ENCODE results near the gene NCKAP1.
"Not testable (repeated sequence)": the region's sequence is repeated elsewhere in the genome, so short reads cannot be mapped to it uniquely, and the experiment has no call there.

Gene NCKAP1

GRCh38 chr2:183001948-183002347 is 36.3 kb downstream of the NCKAP1 start:
- DNase-seq: no peak

GRCh38 chr2:183000846-183001245 is 37.4 kb downstream of the NCKAP1 start:
- DNase-seq: no peak

GRCh38 chr2:182999348-183000028 is 38.8 kb downstream of the NCKAP1 start:
- DNase-seq: no peak

GRCh38 chr2:182994228-182994912 is 43.9 kb downstream of the NCKAP1 start:
- DNase-seq: no peak

GRCh38 chr2:182982941-182983340 is 55.3 kb downstream of the NCKAP1 start:
- DNase-seq: no peak

DNA sequence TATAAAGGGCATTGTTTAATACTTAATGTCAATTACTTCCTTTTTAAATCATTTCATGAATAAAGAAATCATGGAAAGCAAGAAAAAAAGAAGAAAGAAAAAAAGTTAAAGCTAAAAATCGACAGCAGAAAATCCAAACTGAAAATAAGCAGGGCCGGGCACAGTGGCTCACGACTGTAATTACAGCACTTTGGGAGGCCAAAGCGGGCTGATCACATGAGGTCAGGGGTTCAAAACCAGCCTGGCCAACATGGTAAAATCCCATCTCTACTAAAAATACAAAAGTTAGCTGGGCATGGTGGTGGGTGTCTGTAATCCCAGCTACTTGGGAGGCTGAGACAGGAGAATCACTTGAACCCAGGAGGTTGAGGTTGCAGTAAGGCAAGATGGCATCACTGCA is 56.8 kb downstream of the NCKAP1 start:
- not testable (repeated sequence) for DNase-seq

GRCh38 chr2:182980652-182981051 is 57.6 kb downstream of the NCKAP1 start:
- DNase-seq: no peak

DNA sequence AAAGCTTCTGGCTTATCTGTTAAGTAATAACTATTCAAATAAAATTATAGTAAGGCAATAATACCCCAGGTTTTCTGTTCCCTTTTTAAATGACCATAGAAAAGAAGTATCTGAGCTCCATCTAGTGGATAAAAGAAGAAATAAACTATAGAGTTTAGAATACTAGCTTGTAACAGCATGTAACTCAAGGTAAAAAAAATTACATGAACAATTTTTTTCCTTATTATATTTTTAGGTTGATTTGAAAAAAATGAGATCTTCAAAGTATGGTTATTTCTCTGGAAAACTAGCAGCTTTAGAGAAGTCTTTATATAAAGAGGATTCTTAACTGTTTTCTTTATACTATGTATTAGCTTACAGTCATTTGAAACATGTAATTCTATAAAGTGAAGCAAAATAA is 58.1 kb downstream of the NCKAP1 start:
- DNase-seq: no peak

GRCh38 chr2:182977463-182977862 is 60.8 kb downstream of the NCKAP1 start:
- no peak for DNase-seq

DNA sequence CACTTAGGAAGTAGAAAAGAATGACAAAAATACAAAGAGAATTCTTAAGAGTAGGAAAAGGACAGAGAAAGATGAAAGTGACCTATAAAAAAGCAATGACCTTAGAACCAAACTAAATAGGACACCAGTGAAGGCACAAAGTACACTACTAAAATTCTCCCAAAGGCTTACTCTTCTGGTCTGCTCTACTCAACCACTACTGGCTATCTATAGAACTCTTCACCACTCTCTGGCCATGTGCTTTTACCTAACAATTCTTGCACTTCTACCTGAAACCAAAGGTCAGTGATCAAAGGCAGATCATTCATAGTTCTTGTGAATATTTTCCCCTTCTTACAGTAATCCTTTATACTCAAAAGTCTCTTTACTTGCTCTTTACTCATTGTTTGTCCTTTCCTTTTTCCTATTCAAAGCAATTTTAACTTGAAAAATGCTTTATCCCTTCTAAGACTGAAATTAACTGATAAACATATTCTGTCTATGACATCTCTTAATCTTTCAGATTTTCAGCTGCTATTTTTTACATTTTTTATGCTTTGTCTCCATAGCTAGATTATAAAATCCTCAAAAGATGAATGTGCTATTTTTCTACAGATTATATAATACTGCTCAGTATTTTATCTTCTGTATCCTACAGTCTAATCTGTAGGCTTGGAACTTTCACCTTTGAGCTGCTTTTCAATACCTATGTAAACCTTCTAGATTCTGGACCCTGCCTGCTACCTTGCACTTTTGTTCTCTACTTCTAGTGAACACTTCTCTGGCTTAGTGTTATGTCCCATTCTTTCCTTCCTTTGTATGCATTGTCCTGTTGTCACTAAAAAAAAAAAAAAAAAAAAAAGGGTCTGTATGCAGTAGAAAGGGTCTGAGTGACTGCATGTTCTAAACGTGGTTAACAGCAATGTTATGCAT is 64.6 kb downstream of the NCKAP1 start:
- no peak for DNase-seq

- DNase-seq: no peak
Observed at GRCh38 chr2:182972548-182972942, 65.7 kb downstream of the NCKAP1 start.

DNA sequence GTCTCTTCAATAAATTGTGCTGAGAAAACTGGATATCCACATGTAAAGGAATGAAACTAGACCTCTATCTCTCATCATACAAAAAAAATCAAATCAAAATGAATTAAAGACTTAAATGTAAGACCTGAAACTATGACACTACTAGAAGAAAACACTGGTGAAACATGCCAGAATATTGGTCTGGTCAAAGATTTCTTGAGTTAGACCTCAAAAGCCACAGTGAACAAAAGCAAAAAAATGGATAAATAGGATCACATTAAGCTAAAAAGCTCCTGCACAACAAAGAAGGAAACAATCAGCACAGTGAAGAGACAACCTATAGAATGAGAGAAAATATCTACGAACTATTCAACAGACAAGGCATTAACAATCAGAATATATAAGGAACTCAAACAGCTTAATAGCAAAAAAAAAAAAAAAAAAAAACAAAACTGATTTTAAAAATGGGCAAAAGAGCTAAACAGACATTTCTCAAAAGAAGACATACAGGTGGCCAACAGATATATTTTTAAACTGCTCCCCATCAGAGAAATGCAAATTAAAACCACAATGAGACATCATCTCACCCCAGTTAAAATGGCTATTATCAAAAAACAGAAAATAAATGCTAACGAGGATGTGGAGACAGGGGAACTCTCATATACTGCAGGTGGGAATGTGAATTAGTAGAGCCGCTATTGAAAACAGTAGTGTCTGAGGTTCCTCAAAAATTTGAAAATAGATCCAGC is 66.3 kb downstream of the NCKAP1 start:
- DNase-seq: no peak

DNA sequence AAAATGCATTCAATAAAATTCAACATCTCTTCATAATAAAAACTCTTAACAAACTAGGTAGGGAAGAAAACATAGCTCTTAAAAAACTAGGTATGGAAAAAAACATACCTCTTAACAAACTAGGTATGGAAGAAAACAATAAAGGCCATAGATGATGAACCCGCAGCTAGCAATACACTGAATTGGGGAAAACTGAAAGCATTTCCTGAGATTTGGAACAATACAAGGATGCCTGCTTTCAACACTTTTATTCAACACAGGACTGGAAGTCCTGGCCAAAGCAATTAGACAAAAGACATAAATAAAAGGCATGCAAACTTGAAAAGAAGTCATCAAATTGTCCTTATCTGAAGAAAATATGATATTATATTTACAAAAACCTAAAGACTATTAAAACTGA is 67.8 kb downstream of the NCKAP1 start:
- DNase-seq: no peak

DNA sequence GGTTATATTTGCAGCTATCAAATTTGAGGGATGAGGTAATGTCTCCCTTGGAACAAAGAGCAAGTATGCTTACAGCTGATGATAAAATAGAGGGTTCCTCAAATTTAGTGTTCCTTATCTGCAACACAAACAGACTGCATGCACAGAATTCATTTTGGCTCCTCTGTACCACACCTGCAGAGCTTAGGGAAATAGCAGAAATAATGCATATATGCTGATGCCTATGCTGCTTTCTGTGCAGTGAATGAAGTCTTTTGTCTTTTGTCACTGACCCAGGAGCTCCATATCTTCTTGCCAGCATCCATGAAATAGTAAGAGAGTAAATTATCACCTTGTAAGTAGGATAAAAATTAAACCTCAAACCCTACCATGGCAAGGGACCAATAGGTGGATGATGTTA is 69.8 kb downstream of the NCKAP1 start:
- no peak for DNase-seq

- not testable (repeated sequence) for DNase-seq
Observed at GRCh38 chr2:182966356-182966755, 71.9 kb downstream of the NCKAP1 start.

- DNase-seq: no peak
Observed at GRCh38 chr2:182962641-182963040, 75.6 kb downstream of the NCKAP1 start.

DNA sequence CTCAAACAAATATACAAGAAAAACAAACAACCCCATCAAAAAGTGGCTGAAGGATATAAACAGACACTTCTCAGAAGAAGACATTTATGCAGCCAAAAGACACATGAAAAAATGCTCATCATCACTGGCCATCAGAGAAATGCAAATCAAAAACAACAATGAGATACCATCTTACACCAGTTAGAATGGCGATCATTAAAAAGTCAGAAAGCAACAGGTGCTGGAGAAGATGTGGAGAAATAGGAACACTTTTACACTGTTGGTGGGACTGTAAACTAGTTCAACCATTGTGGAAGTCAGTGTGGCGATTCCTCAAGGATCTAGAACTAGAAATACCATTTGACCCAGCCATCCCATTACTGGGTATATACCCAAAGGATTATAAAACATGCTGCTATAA is 77.4 kb downstream of the NCKAP1 start:
- not testable (repeated sequence) for DNase-seq

DNA sequence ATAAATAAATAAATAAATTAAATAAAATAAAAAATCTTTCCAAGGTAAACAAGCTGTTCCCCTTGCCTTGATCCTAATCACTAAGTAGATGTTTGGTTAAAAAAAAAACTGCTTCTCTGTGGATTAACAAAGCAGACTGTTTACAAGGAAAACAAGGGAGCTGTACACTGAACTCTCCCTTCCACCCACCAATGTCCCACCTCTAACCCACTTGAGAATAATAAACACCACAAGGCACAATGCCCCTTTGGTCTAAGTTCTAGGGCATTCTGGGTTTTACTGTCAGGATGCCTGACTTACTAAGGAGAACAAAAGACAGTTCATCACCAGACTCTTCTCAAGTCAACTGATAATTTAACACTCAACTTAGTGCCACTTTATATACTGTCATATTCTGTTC is 83.5 kb downstream of the NCKAP1 start:
- DNase-seq: no peak

GRCh38 chr2:182952741-182953450 is 85.4 kb downstream of the NCKAP1 start:
- no peak for DNase-seq

- DNase-seq: no peak
Observed at GRCh38 chr2:182951948-182952663, 86.2 kb downstream of the NCKAP1 start.

GRCh38 chr2:182950546-182950945 is 87.7 kb downstream of the NCKAP1 start:
- no peak for DNase-seq

Measured in activated CD8-positive, alpha-beta memory T cell treated with anti-CD3 and anti-CD28 coated beads, Interleukin-2, amount 50 U/mL, for 48 hours (primary cell).